IMR-90 (cell line): ENCODE data around the gene CARS2. TPM values are rescaled to one million over a fixed set of nuclear protein-coding genes. Genes with fewer than 3 reads are reported as not detected.

Source experiments
- ATAC-seq: fragments of 200-7000 bp; cut with Tn5 transposase; 2 replicates; pipeline ENCODE4 v1.9.1; 2020; ENCODE audit warnings: low read depth, mild to moderate bottlenecking, moderate library complexity
- BruUV-seq: library from RNA; stranded (reverse); fragments of 400-500 nt; replicated peaks from 2 replicates; lab custom pipeline; 2021; lab: Mats Ljungman, UMichigan
- CTCF ChIA-PET: fragments of 300-600 bp; formaldehyde crosslinking; extraction: SDS; loops from one replicate; lab custom pipeline; 2021; ENCODE audit warnings: antibody characterized with exemption; lab: Yijun Ruan, JAX
- POLR2A ChIA-PET: fragments of 300-600 bp; sonication (Branson Sonifier 250); formaldehyde crosslinking; loops from one replicate; lab custom pipeline; 2022; ENCODE audit warnings: antibody characterized with exemption; ENCODE audit not compliant: unreplicated experiment; lab: Charles Lee
- DNase-seq: peaks from one replicate; pipeline ENCODE4 v3.0.0; 2013
- H2AFZ ChIP-seq: replicated peaks from 2 replicates; pipeline ENCODE3; 2013; ENCODE audit warnings: low read length, mild to moderate bottlenecking; ENCODE audit not compliant: poor library complexity
- H2AK5ac ChIP-seq: 2 replicates; pipeline ENCODE4 v1.6.1; 2013; ENCODE audit warnings: low read depth, low read length, inconsistent platforms
- H2AK9ac ChIP-seq: replicated peaks from 2 replicates; pipeline ENCODE3; 2013; ENCODE audit warnings: mild to moderate bottlenecking, low read depth, low read length, moderate library complexity; ENCODE audit not compliant: poor library complexity
- H2BK120ac ChIP-seq: 2 replicates; pipeline ENCODE4 v1.6.1; 2013; ENCODE audit warnings: low read depth, low read length, inconsistent platforms
- H2BK15ac ChIP-seq: 3 replicates; pipeline ENCODE4 v1.6.1; 2013; ENCODE audit warnings: low read depth, low read length, inconsistent platforms
- H2BK20ac ChIP-seq: 2 replicates; pipeline ENCODE4 v1.6.1; 2013; ENCODE audit warnings: low read depth, mild to moderate bottlenecking, inconsistent platforms, low read length, moderate library complexity
- H2BK5ac ChIP-seq: 2 replicates; pipeline ENCODE4 v1.6.1; 2013; ENCODE audit warnings: mild to moderate bottlenecking, low read depth, low read length, inconsistent platforms; ENCODE audit not compliant: poor library complexity, severe bottlenecking
- H3K14ac ChIP-seq: replicated peaks from 2 replicates; pipeline ENCODE4 v1.6.1; 2013; ENCODE audit warnings: low read depth, low read length, inconsistent platforms
- H3K18ac ChIP-seq: 2 replicates; pipeline ENCODE4 v1.6.1; 2013; ENCODE audit warnings: low read depth, low read length, control low read depth
- H3K23ac ChIP-seq: 2 replicates; pipeline ENCODE4 v1.6.1; 2013; ENCODE audit warnings: low read depth, low read length, inconsistent platforms
- H3K27ac ChIP-seq: 2 replicates; pipeline ENCODE4 v1.5.1; 2013; ENCODE audit warnings: mild to moderate bottlenecking, control low read depth, low read length; ENCODE audit not compliant: insufficient read depth
- H3K27me3 ChIP-seq: 2 replicates; pipeline ENCODE4 v1.6.1; 2013; ENCODE audit warnings: low read length; ENCODE audit not compliant: control insufficient read depth, insufficient read depth
- H3K36me3 ChIP-seq: 2 replicates; pipeline ENCODE4 v1.6.1; 2013; ENCODE audit warnings: low read length, mixed read lengths; ENCODE audit not compliant: control insufficient read depth, insufficient read depth
- H3K4ac ChIP-seq: 2 replicates; pipeline ENCODE4 v1.6.1; 2013; ENCODE audit warnings: low read depth, low read length, inconsistent platforms
- H3K4me1 ChIP-seq: 2 replicates; pipeline ENCODE4 v1.6.1; 2013; ENCODE audit warnings: low read length, mixed read lengths; ENCODE audit not compliant: control insufficient read depth, insufficient read depth
- H3K4me2 ChIP-seq: 2 replicates; pipeline ENCODE4 v1.6.1; 2013; ENCODE audit warnings: low read depth, mild to moderate bottlenecking, control low read depth, low read length, moderate library complexity
- H3K4me3 ChIP-seq: 2 replicates; pipeline ENCODE4 v1.5.1; 2013; ENCODE audit warnings: low read depth, mild to moderate bottlenecking, control low read depth, low read length, moderate library complexity; ENCODE audit not compliant: insufficient read depth
- H3K56ac ChIP-seq: 2 replicates; pipeline ENCODE4 v1.6.1; 2013; ENCODE audit warnings: low read length, inconsistent platforms; ENCODE audit not compliant: insufficient read depth; ENCODE audit errors: extremely low read depth
- H3K79me1 ChIP-seq, 2 experiments: 2 replicates each; pipeline ENCODE4 v1.6.1; 2013; ENCODE audit warnings: low read length in 2 of 2, inconsistent platforms in 1 of 2, low read depth in 1 of 2
- H3K9ac ChIP-seq: 2 replicates; pipeline ENCODE4 v1.6.1; 2013; ENCODE audit warnings: low read depth, low read length, control low read depth
- H3K9me1 ChIP-seq: 2 replicates; pipeline ENCODE4 v1.6.1; 2013; ENCODE audit warnings: low read length, inconsistent platforms; ENCODE audit not compliant: insufficient read depth
- H3K9me3 ChIP-seq: 2 replicates; pipeline ENCODE4 v1.6.1; 2013; ENCODE audit warnings: low read length; ENCODE audit not compliant: control insufficient read depth, insufficient read depth
- H4K20me1 ChIP-seq: 2 replicates; pipeline ENCODE4 v1.6.1; 2013; ENCODE audit warnings: low read length, inconsistent platforms; ENCODE audit not compliant: insufficient read depth
- H4K5ac ChIP-seq: 2 replicates; pipeline ENCODE4 v1.6.1; 2013; ENCODE audit warnings: mild to moderate bottlenecking, low read depth, low read length, control low read depth
- H4K8ac ChIP-seq, 2 experiments: 2 replicates each; pipeline ENCODE4 v1.6.1; 2013; ENCODE audit warnings: low read depth in 2 of 2, low read length in 2 of 2, control low read depth in 1 of 2, inconsistent platforms in 1 of 2
- H4K91ac ChIP-seq: 2 replicates; pipeline ENCODE4 v1.6.1; 2013; ENCODE audit warnings: low read depth, low read length, inconsistent platforms; ENCODE audit not compliant: insufficient read depth
- BHLHE40 ChIP-seq: fragments of 150-350 bp; IDR thresholded peaks from 2 replicates; pipeline ENCODE4 v1.6.1; 2016; ENCODE audit warnings: mild to moderate bottlenecking, low read depth, low read length
- CEBPB ChIP-seq: IDR thresholded peaks from 2 replicates; pipeline ENCODE4 v1.6.1; 2012; ENCODE audit warnings: low read depth, low read length, improper control_type of control experiment
- CHD1 ChIP-seq: IDR thresholded peaks from 2 replicates; pipeline ENCODE4 v1.6.1; 2012; ENCODE audit warnings: low read depth, low read length, improper control_type of control experiment
- FOS ChIP-seq: fragments of 150-350 bp; IDR thresholded peaks from 2 replicates; pipeline ENCODE4 v1.6.1; 2016; ENCODE audit warnings: low read depth, low read length
- MAFK ChIP-seq: IDR thresholded peaks from 2 replicates; pipeline ENCODE4 v1.6.1; 2012; ENCODE audit warnings: low read depth, low read length, improper control_type of control experiment
- MAZ ChIP-seq: IDR thresholded peaks from 2 replicates; pipeline ENCODE4 v1.6.1; 2012; ENCODE audit warnings: low read depth, mild to moderate bottlenecking, low read length, improper control_type of control experiment, moderate library complexity, borderline replicate concordance
- MXI1 ChIP-seq: IDR thresholded peaks from 2 replicates; pipeline ENCODE4 v1.6.1; 2012; ENCODE audit warnings: low read depth, mild to moderate bottlenecking, low read length, moderate library complexity, borderline replicate concordance
- NFE2L2 ChIP-seq: fragments of 150-350 bp; IDR thresholded peaks from 2 replicates; pipeline ENCODE4 v1.6.1; 2016; ENCODE audit warnings: low read depth, mild to moderate bottlenecking, low read length
- POLR2A ChIP-seq: IDR thresholded peaks from 2 replicates; pipeline ENCODE4 v1.6.1; 2012; ENCODE audit warnings: mild to moderate bottlenecking, low read depth, low read length
- RAD21 ChIP-seq: IDR thresholded peaks from 2 replicates; pipeline ENCODE4 v1.6.1; 2012; ENCODE audit warnings: low read length, improper control_type of control experiment
- RCOR1 ChIP-seq: IDR thresholded peaks from 2 replicates; pipeline ENCODE4 v1.6.1; 2012; ENCODE audit warnings: mild to moderate bottlenecking, low read length, improper control_type of control experiment; ENCODE audit not compliant: insufficient replicate concordance
- RFX5 ChIP-seq: IDR thresholded peaks from 2 replicates; pipeline ENCODE4 v1.8.0; 2012; ENCODE audit warnings: low read depth, mild to moderate bottlenecking, low read length, moderate library complexity
- SMC3 ChIP-seq: fragments of 150-350 bp; IDR thresholded peaks from 2 replicates; pipeline ENCODE4 v1.6.1; 2016; ENCODE audit warnings: low read depth, mild to moderate bottlenecking, antibody characterized with exemption, low read length, moderate library complexity
- WGBS, 2 experiments: methylation state at CpG; one replicate each; pipeline versions ENCODE4 v1.1.5 to v1.1.7; 2013; ENCODE audit warnings: missing lambda C conversion rate in 2 of 2; ENCODE audit not compliant: insufficient read length in 1 of 2; ENCODE audit errors: extremely low coverage in 2 of 2; 5-methylcytosine and 5-hydroxymethylcytosine counted together
- dilution Hi-C: fragments of 300-500 bp; cut with HindIII; formaldehyde crosslinking; loops from one replicate; pipeline ENCODE4 v1.14.3; 2018; ENCODE audit warnings: low sequenced_read_pairs; ENCODE audit not compliant: unreplicated experiment
- in situ Hi-C: fragments of 300-500 bp; cut with MboI; formaldehyde crosslinking; loops from 3 replicates; pipeline ENCODE4 v1.14.3; 2019; ENCODE audit warnings: low sequenced_read_pairs, inconsistent platforms, mixed read lengths
- intact Hi-C: fragments of 100-400 bp; cut with micrococcal nuclease; formaldehyde crosslinking; loops from 2 replicates; pipeline ENCODE4 v1.10.0; 2022
- polyA plus RNA-seq, 3 experiments: library from polyadenylated mRNA; depleted of rRNA; stranded (reverse); fragments of >200 nt; gene quantifications; 2 replicates each; pipeline ENCODE4 v1.2.3, GENCODE V29; 2012; ENCODE audit warnings: low replicate concordance in 1 of 3
- total RNA-seq: library from RNA; depleted of rRNA; stranded (reverse); fragments of >200 nt; gene quantifications from 2 replicates; pipeline ENCODE4 v1.2.3, GENCODE V29; 2012
- TF ChIP-seq, protein P1 (sequence below): fragments of 150-350 bp; IDR thresholded peaks from 2 replicates; pipeline ENCODE4 v1.6.1; 2016; ENCODE audit warnings: low read depth, mild to moderate bottlenecking, low read length, moderate library complexity, borderline replicate concordance
- TF ChIP-seq, protein P2 (sequence below): conservative IDR thresholded peaks from 2 replicates; pipeline ENCODE4 v1.5.1; 2012; ENCODE audit warnings: mild to moderate bottlenecking, low read depth, low read length, improper control_type of control experiment
- TF ChIP-seq, protein P3 (sequence below): fragments of 150-350 bp; IDR thresholded peaks from 2 replicates; pipeline ENCODE4 v1.6.1; 2017; ENCODE audit warnings: mild to moderate bottlenecking, antibody characterized with exemption, low read length, low read depth

The CARS2 gene
- total and polyA plus RNA-seq, 2 of the 4 experiments (the other 2 are of a cell fraction) = 76.2 to 76.4 TPM

DNA sequence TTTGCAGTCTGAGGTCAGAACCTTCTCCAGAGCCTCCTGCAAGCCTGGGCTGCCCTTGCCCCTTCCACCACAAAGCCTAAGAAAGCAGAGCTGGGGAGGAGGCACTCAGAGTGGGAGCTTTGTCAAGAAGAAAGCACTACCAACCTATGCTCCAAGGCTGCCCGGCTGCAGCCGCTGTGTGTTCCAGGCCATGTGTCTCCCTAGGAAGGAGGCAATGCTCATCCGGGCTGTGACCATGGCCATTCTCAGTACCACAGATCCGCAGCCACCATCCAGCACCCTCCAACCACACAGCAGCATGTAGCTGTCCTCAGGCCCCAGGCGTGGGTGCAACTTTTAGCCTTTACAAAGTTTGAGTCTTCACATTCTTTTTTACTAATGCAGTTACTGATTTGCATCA lies 22.0 kb downstream of the CARS2 start:
- H2BK15ac ChIP-seq = no peak overlapping the region
- no peak for TF ChIP-seq NFE2L2
- no peak for TF ChIP-seq MAFK
- TF ChIP-seq SMC3 = no peak
- TF ChIP-seq FOS = no peak
- TF ChIP-seq, protein P1, sequence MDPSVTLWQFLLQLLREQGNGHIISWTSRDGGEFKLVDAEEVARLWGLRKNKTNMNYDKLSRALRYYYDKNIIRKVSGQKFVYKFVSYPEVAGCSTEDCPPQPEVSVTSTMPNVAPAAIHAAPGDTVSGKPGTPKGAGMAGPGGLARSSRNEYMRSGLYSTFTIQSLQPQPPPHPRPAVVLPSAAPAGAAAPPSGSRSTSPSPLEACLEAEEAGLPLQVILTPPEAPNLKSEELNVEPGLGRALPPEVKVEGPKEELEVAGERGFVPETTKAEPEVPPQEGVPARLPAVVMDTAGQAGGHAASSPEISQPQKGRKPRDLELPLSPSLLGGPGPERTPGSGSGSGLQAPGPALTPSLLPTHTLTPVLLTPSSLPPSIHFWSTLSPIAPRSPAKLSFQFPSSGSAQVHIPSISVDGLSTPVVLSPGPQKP = no peak
- no peak for TF ChIP-seq CEBPB
- TF ChIP-seq BHLHE40 = no peak
- TF ChIP-seq POLR2A = no peak
- TF ChIP-seq, protein P2, sequence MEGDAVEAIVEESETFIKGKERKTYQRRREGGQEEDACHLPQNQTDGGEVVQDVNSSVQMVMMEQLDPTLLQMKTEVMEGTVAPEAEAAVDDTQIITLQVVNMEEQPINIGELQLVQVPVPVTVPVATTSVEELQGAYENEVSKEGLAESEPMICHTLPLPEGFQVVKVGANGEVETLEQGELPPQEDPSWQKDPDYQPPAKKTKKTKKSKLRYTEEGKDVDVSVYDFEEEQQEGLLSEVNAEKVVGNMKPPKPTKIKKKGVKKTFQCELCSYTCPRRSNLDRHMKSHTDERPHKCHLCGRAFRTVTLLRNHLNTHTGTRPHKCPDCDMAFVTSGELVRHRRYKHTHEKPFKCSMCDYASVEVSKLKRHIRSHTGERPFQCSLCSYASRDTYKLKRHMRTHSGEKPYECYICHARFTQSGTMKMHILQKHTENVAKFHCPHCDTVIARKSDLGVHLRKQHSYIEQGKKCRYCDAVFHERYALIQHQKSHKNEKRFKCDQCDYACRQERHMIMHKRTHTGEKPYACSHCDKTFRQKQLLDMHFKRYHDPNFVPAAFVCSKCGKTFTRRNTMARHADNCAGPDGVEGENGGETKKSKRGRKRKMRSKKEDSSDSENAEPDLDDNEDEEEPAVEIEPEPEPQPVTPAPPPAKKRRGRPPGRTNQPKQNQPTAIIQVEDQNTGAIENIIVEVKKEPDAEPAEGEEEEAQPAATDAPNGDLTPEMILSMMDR = no peak
- TF ChIP-seq RCOR1 = no peak
- no peak for TF ChIP-seq MXI1
- TF ChIP-seq MAZ = no peak
- no peak for TF ChIP-seq RFX5
- TF ChIP-seq, protein P3, sequence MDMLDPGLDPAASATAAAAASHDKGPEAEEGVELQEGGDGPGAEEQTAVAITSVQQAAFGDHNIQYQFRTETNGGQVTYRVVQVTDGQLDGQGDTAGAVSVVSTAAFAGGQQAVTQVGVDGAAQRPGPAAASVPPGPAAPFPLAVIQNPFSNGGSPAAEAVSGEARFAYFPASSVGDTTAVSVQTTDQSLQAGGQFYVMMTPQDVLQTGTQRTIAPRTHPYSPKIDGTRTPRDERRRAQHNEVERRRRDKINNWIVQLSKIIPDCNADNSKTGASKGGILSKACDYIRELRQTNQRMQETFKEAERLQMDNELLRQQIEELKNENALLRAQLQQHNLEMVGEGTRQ = no peak
- no peak for TF ChIP-seq CHD1
- no peak for TF ChIP-seq RAD21
- H2AK9ac ChIP-seq = no peak overlapping the region
- H3K4me1 ChIP-seq = peaks cover 3% of the 10 kb centered on the region; the same call in 1 of the 2 replicates
- no peak overlapping the region for H3K4ac ChIP-seq
- POLR2A ChIA-PET = interaction anchor here (0.5 kb wide), 1 partner anchor 333 kb away, joined by 7 read pairs; no protein-coding TSS in a partner anchor
- ATAC-seq (no peak), DNase-seq (no peak)
- H2BK20ac ChIP-seq = no peak overlapping the region
- H4K91ac ChIP-seq = no peak overlapping the region
- no peaks in the 10 kb centered on the region for H3K27me3 ChIP-seq
- intact Hi-C loops (no loop called here), dilution Hi-C loops (no loop called here), in situ Hi-C loops (no loop called here)
- H3K14ac ChIP-seq = no peak overlapping the region
- no peak overlapping the region for H3K18ac ChIP-seq
- H4K20me1 ChIP-seq = peaks cover 1% of the 10 kb centered on the region; the same call in 1 of the 2 replicates
- WGBS, 2 experiments = 100% methylated on average over 2 of the region's 5 CpGs; no CpG with 5 or more reads in 1 of the 2 experiments
- no peak overlapping the region for H2AFZ ChIP-seq
- no peak overlapping the region for H3K4me2 ChIP-seq
- H3K9me3 ChIP-seq = no peaks in the 10 kb centered on the region
- no peak overlapping the region for H2BK120ac ChIP-seq
- peaks cover 6 to 20% of the 10 kb centered on the region in 2 experiments for H3K79me1 ChIP-seq
- H3K9ac ChIP-seq = no peak overlapping the region
- H3K23ac ChIP-seq = no peak overlapping the region
- CTCF ChIA-PET = interaction anchor here (1.6 kb wide), 1 partner anchor 39 kb away, joined by 4 read pairs; no protein-coding TSS in a partner anchor
- no peak overlapping the region for H2BK5ac ChIP-seq
- H4K8ac ChIP-seq = no peak overlapping the region
- no peak overlapping the region for H3K56ac ChIP-seq
- no peak overlapping the region for H3K4me3 ChIP-seq
- no peak overlapping the region for H3K27ac ChIP-seq
- H4K5ac ChIP-seq = no peak overlapping the region; the same call in 1 of the 2 replicates
- BruUV-seq = no TSS peak
- H3K36me3 ChIP-seq = peaks cover 56% of the 10 kb centered on the region
- no peak overlapping the region for H2AK5ac ChIP-seq
- 0 out of 2 replicates have a peak, but pooled peaks cover 2% of the 10 kb centered on the region for H3K9me1 ChIP-seq
